Peyer's patch (tissue), 4 donors: Measurements from ENCODE around the gene DCUN1D1. TPM values are rescaled to one million over a fixed set of nuclear protein-coding genes. Genes with fewer than 3 reads are reported as not detected.

ENCODE experiments used
- DNase-seq, 3 donors: peaks; one replicate each; pipeline ENCODE4 v3.0.0-alpha.2; 2017 to 2019
- H3K27ac ChIP-seq, 4 donors: fragments of 200-600 bp; sonication (generic); one replicate each; pipeline ENCODE4 v1.5.1; 2016 to 2019
- H3K27me3 ChIP-seq, 2 donors: fragments of 200-600 bp; sonication (generic); one replicate each; pipeline ENCODE4 v1.5.1; 2019
- H3K36me3 ChIP-seq, 3 donors: fragments of 200-600 bp; sonication (generic); one replicate each; pipeline ENCODE4 v1.5.1; 2016 to 2019
- H3K4me1 ChIP-seq, 4 donors: fragments of 200-600 bp; sonication (generic); one replicate each; pipeline ENCODE4 v1.5.1; 2016 to 2019
- H3K4me3 ChIP-seq, 4 donors: fragments of 200-600 bp; sonication (generic); 1 replicate in 3 of 4; 2 replicates in 1 of 4; pipeline ENCODE4 v1.5.1; 2016 to 2019; ENCODE audit warnings: mild to moderate bottlenecking in 1 of 4
- H3K9me3 ChIP-seq, 4 donors: fragments of 200-600 bp; sonication (generic); one replicate each; pipeline ENCODE4 v1.5.1; 2016 to 2019; ENCODE audit warnings: mild to moderate bottlenecking in 1 of 4
- POLR2A ChIP-seq, 2 donors: fragments of 450-650 bp; IDR thresholded peaks; one replicate each; pipeline ENCODE4 v1.5.1; 2017; ENCODE audit warnings: antibody characterized with exemption in 2 of 2, mild to moderate bottlenecking in 2 of 2, moderate library complexity in 2 of 2
- total RNA-seq, 4 donors: library from RNA; depleted of rRNA; stranded (reverse); fragments of >200 nt; gene quantifications; one replicate each; pipeline ENCODE4 v1.1.0, GENCODE V29; 2016
- TF ChIP-seq, protein P1 (sequence below), 6 experiments: fragments of 450-650 bp in 4 of 6; fragments of 200-600 bp in 2 of 6; sonication (generic) in 1 of 6; IDR thresholded peaks; one replicate each; pipeline ENCODE4 v1.5.1; 2017 to 2019; ENCODE audit warnings: antibody characterized with exemption in 6 of 6, mild to moderate bottlenecking in 3 of 6, moderate library complexity in 1 of 6

DCUN1D1 gene
- total RNA-seq, 4 donors from 2014 or later = 11.2 to 27.2 (median 19.9) TPM

DNA sequence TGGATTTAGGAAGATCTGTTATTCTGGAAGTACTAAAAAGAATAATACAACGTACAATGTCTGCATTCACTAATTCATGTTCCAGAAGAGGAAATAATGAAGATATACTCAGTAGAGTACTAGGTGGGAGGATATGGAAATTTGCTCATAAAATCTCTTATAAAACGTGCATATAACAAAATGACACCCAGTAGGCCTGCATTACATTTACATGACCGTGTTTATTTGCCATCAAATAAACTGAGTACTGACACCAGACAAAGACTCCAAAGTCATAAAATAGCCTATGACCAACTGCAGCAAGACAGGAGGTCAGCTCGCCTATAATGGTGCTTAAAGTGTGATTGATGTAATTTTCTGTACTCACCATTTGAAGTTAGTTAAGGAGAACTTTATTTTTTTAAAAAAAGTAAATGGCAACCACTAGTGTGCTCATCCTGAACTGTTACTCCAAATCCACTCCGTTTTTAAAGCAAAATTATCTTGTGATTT, 60.4 kb downstream of the DCUN1D1 start:
- Histone ChIP-seq H3K4me3 (no peak overlapping the region), H3K27ac (no peak overlapping the region), H3K4me1 (no peaks in the 10 kb centered on the region), H3K27me3 (no peaks in the 10 kb centered on the region), H3K36me3 (peaks cover 0 to 11% (median 0%) of the 10 kb centered on the region in 3 donors), H3K9me3 (no peaks in the 10 kb centered on the region)
- TF ChIP-seq POLR2A (IDR thresholded peaks at IDR 0.05) = no peak
- TF ChIP-seq, protein P1, sequence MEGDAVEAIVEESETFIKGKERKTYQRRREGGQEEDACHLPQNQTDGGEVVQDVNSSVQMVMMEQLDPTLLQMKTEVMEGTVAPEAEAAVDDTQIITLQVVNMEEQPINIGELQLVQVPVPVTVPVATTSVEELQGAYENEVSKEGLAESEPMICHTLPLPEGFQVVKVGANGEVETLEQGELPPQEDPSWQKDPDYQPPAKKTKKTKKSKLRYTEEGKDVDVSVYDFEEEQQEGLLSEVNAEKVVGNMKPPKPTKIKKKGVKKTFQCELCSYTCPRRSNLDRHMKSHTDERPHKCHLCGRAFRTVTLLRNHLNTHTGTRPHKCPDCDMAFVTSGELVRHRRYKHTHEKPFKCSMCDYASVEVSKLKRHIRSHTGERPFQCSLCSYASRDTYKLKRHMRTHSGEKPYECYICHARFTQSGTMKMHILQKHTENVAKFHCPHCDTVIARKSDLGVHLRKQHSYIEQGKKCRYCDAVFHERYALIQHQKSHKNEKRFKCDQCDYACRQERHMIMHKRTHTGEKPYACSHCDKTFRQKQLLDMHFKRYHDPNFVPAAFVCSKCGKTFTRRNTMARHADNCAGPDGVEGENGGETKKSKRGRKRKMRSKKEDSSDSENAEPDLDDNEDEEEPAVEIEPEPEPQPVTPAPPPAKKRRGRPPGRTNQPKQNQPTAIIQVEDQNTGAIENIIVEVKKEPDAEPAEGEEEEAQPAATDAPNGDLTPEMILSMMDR (IDR thresholded peaks at IDR 0.05) = no peak
- no peak for DNase-seq

DNA sequence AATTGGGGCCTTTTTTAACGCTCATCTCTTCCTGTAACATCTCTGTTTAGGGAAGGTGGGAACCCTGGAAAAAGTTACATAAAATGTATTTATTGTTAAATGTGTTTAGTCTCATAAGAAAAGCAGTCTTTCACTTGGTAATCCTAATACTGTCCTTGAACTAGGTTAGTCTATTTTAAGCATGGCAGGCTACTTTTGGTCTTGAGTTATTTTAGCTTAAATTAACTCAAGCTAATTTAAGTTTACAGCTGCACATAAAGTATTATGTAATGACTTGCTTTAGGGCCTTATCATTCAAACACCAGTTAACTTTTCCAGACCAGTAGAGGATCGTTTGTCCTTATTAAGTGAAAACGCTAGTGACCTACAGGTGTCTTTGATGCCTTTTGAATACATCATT, 63.2 kb downstream of the DCUN1D1 start:
- no peaks in the 10 kb centered on the region for H3K4me1 ChIP-seq
- H3K27ac ChIP-seq = no peak overlapping the region
- no peaks in the 10 kb centered on the region for H3K27me3 ChIP-seq
- no peak for DNase-seq
- TF ChIP-seq POLR2A (IDR thresholded peaks at IDR 0.05) = no peak
- TF ChIP-seq, protein P1 (IDR thresholded peaks at IDR 0.05) = no peak
- no peak overlapping the region for H3K4me3 ChIP-seq
- H3K9me3 ChIP-seq = no peaks in the 10 kb centered on the region
- H3K36me3 ChIP-seq = peaks cover 0 to 23% (median 0%) of the 10 kb centered on the region in 3 donors

DNA sequence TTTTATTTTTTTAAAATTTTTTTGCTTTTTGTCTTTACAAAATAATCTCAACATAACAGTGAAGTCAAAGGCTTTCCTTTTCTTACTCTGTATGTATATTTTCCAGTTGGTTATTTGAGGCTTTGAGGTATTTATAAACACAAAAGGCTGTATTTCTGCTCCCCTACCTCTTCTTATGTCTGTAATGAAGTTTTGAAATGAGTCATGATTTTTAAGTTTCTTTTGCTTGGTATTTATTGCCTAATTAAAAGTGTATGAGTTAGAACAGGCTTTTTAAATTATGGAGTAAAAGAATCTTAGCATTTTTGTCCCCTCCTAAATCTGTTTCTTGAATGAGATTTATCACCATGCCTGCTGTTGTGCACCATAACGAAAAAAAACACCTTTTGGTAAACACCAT, 66.0 kb downstream of the DCUN1D1 start:
- no peak for DNase-seq
- Histone ChIP-seq H3K4me1 (no peaks in the 10 kb centered on the region), H3K36me3 (peaks cover 0 to 21% (median 0%) of the 10 kb centered on the region in 3 donors), H3K4me3 (no peak overlapping the region), H3K27me3 (no peaks in the 10 kb centered on the region), H3K9me3 (no peaks in the 10 kb centered on the region), H3K27ac (no peak overlapping the region)
- TF ChIP-seq, protein P1 (IDR thresholded peaks at IDR 0.05) = no peak
- no peak for TF ChIP-seq POLR2A (IDR thresholded peaks at IDR 0.05)

DNA sequence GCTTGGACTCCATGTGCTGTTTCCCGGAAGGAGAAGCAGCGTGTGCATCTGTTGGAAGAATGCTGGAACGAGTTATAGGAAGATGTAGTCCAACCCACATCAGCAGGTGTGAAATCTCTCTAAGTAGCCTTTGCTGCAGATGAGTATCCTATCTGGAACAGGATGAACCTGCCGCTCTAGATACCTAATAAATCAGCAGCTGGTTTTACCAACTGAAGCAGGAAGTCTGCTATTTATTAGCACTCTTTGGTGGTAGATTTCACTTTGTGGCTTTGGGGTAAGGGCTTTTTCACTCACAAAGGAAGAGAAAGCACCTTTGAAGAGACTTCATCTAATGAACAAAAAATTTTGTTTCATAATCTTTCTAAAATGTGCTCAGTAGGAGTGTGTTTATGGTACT, 66.4 kb downstream of the DCUN1D1 start:
- TF ChIP-seq, protein P1 (IDR thresholded peaks at IDR 0.05) = no peak
- TF ChIP-seq POLR2A (IDR thresholded peaks at IDR 0.05) = no peak
- no peak overlapping the region for H3K27ac ChIP-seq
- DNase-seq = no peak
- peaks cover 0 to 21% (median 0%) of the 10 kb centered on the region in 3 donors for H3K36me3 ChIP-seq
- no peaks in the 10 kb centered on the region for H3K27me3 ChIP-seq
- no peak overlapping the region for H3K4me3 ChIP-seq
- H3K4me1 ChIP-seq = no peaks in the 10 kb centered on the region
- H3K9me3 ChIP-seq = no peaks in the 10 kb centered on the region

DNA sequence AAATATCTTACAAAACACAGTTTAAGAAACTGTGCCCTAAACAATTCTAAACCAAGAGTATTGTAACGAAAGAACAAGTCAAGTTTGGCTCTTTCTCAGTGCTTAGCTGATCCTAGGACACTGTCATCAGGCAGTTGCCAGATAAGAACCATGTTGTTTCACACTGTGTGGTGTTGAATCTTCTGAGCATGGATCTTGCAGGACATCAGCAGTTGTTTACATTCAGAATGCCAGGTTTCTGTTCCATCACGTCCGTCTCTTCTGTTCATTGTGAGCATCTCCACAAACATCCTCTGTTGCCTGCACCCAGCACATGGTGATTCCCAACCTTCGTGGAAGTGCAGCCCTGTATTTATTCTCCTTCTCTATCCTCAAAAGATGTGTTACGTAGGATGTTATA, 67.9 kb downstream of the DCUN1D1 start:
- Histone ChIP-seq H3K4me1 (no peaks in the 10 kb centered on the region), H3K9me3 (no peaks in the 10 kb centered on the region), H3K27me3 (no peaks in the 10 kb centered on the region), H3K27ac (no peak overlapping the region), H3K4me3 (no peak overlapping the region), H3K36me3 (peaks cover 0 to 20% (median 0%) of the 10 kb centered on the region in 3 donors)
- DNase-seq = no peak
- TF ChIP-seq, protein P1 (IDR thresholded peaks at IDR 0.05) = no peak
- no peak for TF ChIP-seq POLR2A (IDR thresholded peaks at IDR 0.05)

DNA sequence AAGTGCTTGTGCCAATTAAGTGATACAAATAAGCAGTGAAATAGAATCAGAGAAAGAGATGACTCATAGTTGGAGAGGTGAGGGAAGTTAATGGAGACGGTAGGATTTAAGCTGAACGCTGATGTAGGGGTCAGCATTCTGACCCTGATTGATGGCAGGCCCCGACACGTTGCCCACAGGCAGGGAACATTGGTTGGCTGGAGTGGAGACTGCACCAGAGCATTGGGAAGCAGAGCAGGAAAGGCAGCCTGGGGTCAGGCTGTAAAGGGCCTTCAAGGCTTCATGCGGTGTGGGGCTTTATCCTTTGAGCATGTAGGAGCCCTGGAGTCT, 68.6 kb downstream of the DCUN1D1 start:
- no peak overlapping the region for H3K27ac ChIP-seq
- no peaks in the 10 kb centered on the region for H3K9me3 ChIP-seq
- DNase-seq = no peak
- TF ChIP-seq, protein P1 (IDR thresholded peaks at IDR 0.05) = no peak
- TF ChIP-seq POLR2A (IDR thresholded peaks at IDR 0.05) = no peak
- no peaks in the 10 kb centered on the region for H3K4me1 ChIP-seq
- H3K36me3 ChIP-seq = peaks cover 0 to 19% (median 0%) of the 10 kb centered on the region in 3 donors
- no peaks in the 10 kb centered on the region for H3K27me3 ChIP-seq
- no peak overlapping the region for H3K4me3 ChIP-seq
